GM23338 (cell line): ENCODE measurements around the gene PDE5A.
A peak's percentile ranks its signal among the peaks of the same experiment; 100 is the strongest.

ENCODE experiments used
- CREB1 ChIP-seq: fragments of 250-450 bp; sonication (Bioruptor Pico); IDR thresholded peaks from 2 replicates; pipeline ENCODE4 v1.5.0; 2020; ENCODE audit warnings: low read depth, mild to moderate bottlenecking, moderate library complexity
- CTCF ChIP-seq, 2 experiments: fragments of 200-600 bp in 1 of 2; sonication (generic) in 1 of 2; conservative IDR thresholded peaks; 2 replicates each; pipeline versions ENCODE4 v1.5.1 to v1.6.1; 2016 to 2017; ENCODE audit warnings: antibody characterized with exemption in 2 of 2, low read depth in 2 of 2, mild to moderate bottlenecking in 2 of 2, moderate library complexity in 1 of 2
- ETS1 ChIP-seq: IDR thresholded peaks from 2 replicates; pipeline ENCODE4 v1.6.1; 2016; ENCODE audit warnings: antibody characterized with exemption
- EZH2 ChIP-seq: fragments of 200-600 bp; sonication (generic); IDR thresholded peaks from one replicate; pipeline ENCODE4 v1.8.0; 2017; ENCODE audit warnings: antibody characterized with exemption, mild to moderate bottlenecking, low read depth; ENCODE audit not compliant: unreplicated experiment
- EZH2phosphoT487 ChIP-seq: fragments of 200-600 bp; sonication (generic); IDR thresholded peaks from one replicate; pipeline ENCODE4 v1.8.1; 2018; ENCODE audit warnings: antibody characterized with exemption; ENCODE audit not compliant: unreplicated experiment
- NANOG ChIP-seq: IDR thresholded peaks from 2 replicates; pipeline ENCODE4 v1.6.1; 2016; ENCODE audit warnings: antibody characterized with exemption, borderline replicate concordance
- POLR2AphosphoS5 ChIP-seq: IDR thresholded peaks from 2 replicates; pipeline ENCODE4 v1.6.1; 2016; ENCODE audit warnings: antibody characterized with exemption, low read depth
- ZNF114 ChIP-seq: fragments of 250-450 bp; sonication (Bioruptor Pico); IDR thresholded peaks from 2 replicates; pipeline ENCODE4 v1.5.0; 2020; ENCODE audit warnings: mild to moderate bottlenecking, moderate library complexity
- ZNF331 ChIP-seq: fragments of 250-450 bp; sonication (Bioruptor Pico); IDR thresholded peaks from 2 replicates; pipeline ENCODE4 v1.5.0; 2020; ENCODE audit warnings: low read depth, mild to moderate bottlenecking, moderate library complexity
- TF ChIP-seq, protein P1 (sequence below): IDR thresholded peaks from one replicate; pipeline ENCODE4 v1.6.1; 2018; ENCODE audit warnings: antibody characterized with exemption; ENCODE audit not compliant: unreplicated experiment

DNA sequence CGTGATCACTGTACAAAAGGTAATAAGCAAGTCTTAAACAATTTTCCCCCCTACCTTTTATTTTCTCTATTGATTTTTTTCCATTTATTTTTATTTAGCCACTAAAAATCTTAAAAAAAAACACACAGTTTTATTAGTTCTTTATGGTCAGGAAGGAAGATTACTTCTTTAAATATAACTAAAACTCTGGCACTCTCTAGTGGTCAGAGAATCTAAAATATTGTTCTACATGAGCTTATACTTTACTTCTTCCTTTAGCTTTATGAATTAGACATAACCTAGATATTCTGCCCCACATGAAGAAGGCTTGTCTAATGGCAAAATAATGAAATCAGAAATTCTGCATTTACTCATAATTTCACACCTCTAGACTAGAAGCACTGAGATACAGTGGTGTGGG lies 135.2 kb downstream of the PDE5A start:
- TF ChIP-seq CTCF (conservative IDR thresholded peaks at IDR 0.05; ENCODE audit: low read depth in 2 of 2) (peak in 1 of 2 experiments; percentile 25; a peak in 2 of 4 replicates), EZH2phosphoT487 (no peak), EZH2 (no peak), CREB1 (CRISPR knock-in tag) (no peak), ZNF114 (CRISPR knock-in tag) (no peak), NANOG (no peak), POLR2AphosphoS5 (no peak), ETS1 (no peak), ZNF331 (no peak)
- TF ChIP-seq, protein P1, sequence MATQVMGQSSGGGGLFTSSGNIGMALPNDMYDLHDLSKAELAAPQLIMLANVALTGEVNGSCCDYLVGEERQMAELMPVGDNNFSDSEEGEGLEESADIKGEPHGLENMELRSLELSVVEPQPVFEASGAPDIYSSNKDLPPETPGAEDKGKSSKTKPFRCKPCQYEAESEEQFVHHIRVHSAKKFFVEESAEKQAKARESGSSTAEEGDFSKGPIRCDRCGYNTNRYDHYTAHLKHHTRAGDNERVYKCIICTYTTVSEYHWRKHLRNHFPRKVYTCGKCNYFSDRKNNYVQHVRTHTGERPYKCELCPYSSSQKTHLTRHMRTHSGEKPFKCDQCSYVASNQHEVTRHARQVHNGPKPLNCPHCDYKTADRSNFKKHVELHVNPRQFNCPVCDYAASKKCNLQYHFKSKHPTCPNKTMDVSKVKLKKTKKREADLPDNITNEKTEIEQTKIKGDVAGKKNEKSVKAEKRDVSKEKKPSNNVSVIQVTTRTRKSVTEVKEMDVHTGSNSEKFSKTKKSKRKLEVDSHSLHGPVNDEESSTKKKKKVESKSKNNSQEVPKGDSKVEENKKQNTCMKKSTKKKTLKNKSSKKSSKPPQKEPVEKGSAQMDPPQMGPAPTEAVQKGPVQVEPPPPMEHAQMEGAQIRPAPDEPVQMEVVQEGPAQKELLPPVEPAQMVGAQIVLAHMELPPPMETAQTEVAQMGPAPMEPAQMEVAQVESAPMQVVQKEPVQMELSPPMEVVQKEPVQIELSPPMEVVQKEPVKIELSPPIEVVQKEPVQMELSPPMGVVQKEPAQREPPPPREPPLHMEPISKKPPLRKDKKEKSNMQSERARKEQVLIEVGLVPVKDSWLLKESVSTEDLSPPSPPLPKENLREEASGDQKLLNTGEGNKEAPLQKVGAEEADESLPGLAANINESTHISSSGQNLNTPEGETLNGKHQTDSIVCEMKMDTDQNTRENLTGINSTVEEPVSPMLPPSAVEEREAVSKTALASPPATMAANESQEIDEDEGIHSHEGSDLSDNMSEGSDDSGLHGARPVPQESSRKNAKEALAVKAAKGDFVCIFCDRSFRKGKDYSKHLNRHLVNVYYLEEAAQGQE, result no peak
